Endothelial cell of umbilical vein (primary cell): ENCODE measurements around the gene PDK4. TPM values are rescaled to one million over a fixed set of nuclear protein-coding genes. Genes with fewer than 3 reads are reported as not detected.
A peak's percentile ranks its signal among the peaks of the same experiment; 100 is the strongest.

Source experiments
- BruUV-seq: library from RNA; stranded (reverse); fragments of 400-500 nt; replicated peaks from 2 replicates; lab custom pipeline; 2021; lab: Mats Ljungman, UMichigan
- CTCF ChIA-PET: fragments of 300-600, 350-600 bp; sonication (Branson Sonifier 250); formaldehyde crosslinking; loops from one replicate; lab custom pipeline; 2021; ENCODE audit warnings: antibody characterized with exemption, inconsistent platforms; lab: Charles Lee
- POLR2A ChIA-PET: fragments of 300-600, 350-600 bp; sonication (Branson Sonifier 250); formaldehyde crosslinking; loops from one replicate; lab custom pipeline; 2021; ENCODE audit warnings: antibody characterized with exemption, inconsistent platforms; lab: Charles Lee
- DNase-seq: peaks from one replicate; pipeline ENCODE4 v3.0.0-alpha.2; 2011; ENCODE audit warnings: low read depth, low spot score
- FAIRE-seq: peaks from 2 replicates; lab custom pipeline; 2011; peaks lifted over from hg19 to GRCh38; lab: Jason Lieb, UNC
- H2AFZ ChIP-seq: 2 replicates; pipeline ENCODE4 v1.6.0; 2012; ENCODE audit warnings: low read depth, low read length, control low read depth, inconsistent platforms
- H3K27ac ChIP-seq: 2 replicates; pipeline ENCODE4 v1.5.1; 2011; ENCODE audit warnings: low read depth, mild to moderate bottlenecking, control low read depth, low read length, moderate library complexity; ENCODE audit not compliant: insufficient read depth
- H3K27me3 ChIP-seq, 2 experiments: 2 replicates each; pipeline versions ENCODE4 v1.6.0 to v1.6.1; 2011; ENCODE audit warnings: low read length in 2 of 2, mixed read lengths in 1 of 2; ENCODE audit not compliant: control insufficient read depth in 2 of 2, insufficient read depth in 2 of 2
- H3K36me3 ChIP-seq, 2 experiments: 2 replicates in 1 of 2; 3 replicates in 1 of 2; pipeline ENCODE4 v1.5.1; 2011; ENCODE audit warnings: low read length in 2 of 2, mild to moderate bottlenecking in 1 of 2, moderate library complexity in 1 of 2; ENCODE audit not compliant: control insufficient read depth in 2 of 2, insufficient read depth in 2 of 2; ENCODE audit errors: extremely low read depth in 1 of 2
- H3K4me1 ChIP-seq: 3 replicates; pipeline ENCODE4 v1.5.1; 2011; ENCODE audit warnings: mild to moderate bottlenecking, low read length; ENCODE audit not compliant: control insufficient read depth, insufficient read depth; ENCODE audit errors: extremely low read depth
- H3K4me2 ChIP-seq: 2 replicates; pipeline ENCODE4 v1.6.1; 2011; ENCODE audit warnings: low read length, control low read depth, mixed read lengths; ENCODE audit not compliant: insufficient read depth
- H3K4me3 ChIP-seq, 3 experiments: fragments of 200-600 bp in 1 of 3; sonication (generic), shearing (Covaris generic) in 1 of 3; replicated peaks in 1 of 3; 2 replicates each; pipeline ENCODE4 v1.5.1; 2011 to 2016; ENCODE audit warnings: control low read depth in 3 of 3, low read length in 3 of 3, mild to moderate bottlenecking in 2 of 3, inconsistent platforms in 1 of 3, low read depth in 1 of 3, moderate library complexity in 1 of 3; ENCODE audit not compliant: insufficient read depth in 1 of 3
- H3K79me2 ChIP-seq: 2 replicates; pipeline ENCODE4 v1.6.0; 2012; ENCODE audit warnings: low read length, inconsistent platforms; ENCODE audit not compliant: control insufficient read depth, insufficient read depth
- H3K9ac ChIP-seq: replicated peaks from 2 replicates; pipeline ENCODE3; 2011; ENCODE audit warnings: low read length, control low read depth; ENCODE audit not compliant: insufficient read depth; ENCODE audit errors: extremely low read depth
- H3K9me1 ChIP-seq: replicated peaks from 3 replicates; pipeline ENCODE4 v1.6.0; 2011; ENCODE audit warnings: mild to moderate bottlenecking, low read length; ENCODE audit not compliant: control insufficient read depth, insufficient read depth; ENCODE audit errors: extremely low read depth
- H3K9me3 ChIP-seq: replicated peaks from 2 replicates; pipeline ENCODE4 v1.5.1; 2012; ENCODE audit warnings: low read length, inconsistent platforms; ENCODE audit not compliant: control insufficient read depth, insufficient read depth
- H4K20me1 ChIP-seq: replicated peaks from 2 replicates; pipeline ENCODE3; 2011; ENCODE audit warnings: mild to moderate bottlenecking, low read length; ENCODE audit not compliant: control insufficient read depth, insufficient read depth; ENCODE audit errors: extremely low read depth
- EZH2 ChIP-seq: IDR thresholded peaks from 2 replicates; pipeline ENCODE4 v1.6.1; 2012; ENCODE audit warnings: borderline replicate concordance, low read depth, mild to moderate bottlenecking, moderate library complexity, low read length, inconsistent platforms; ENCODE audit not compliant: severe bottlenecking
- FOS ChIP-seq: IDR thresholded peaks from 2 replicates; pipeline ENCODE4 v1.6.1; 2011; ENCODE audit warnings: mild to moderate bottlenecking, low read length, moderate library complexity, borderline replicate concordance; ENCODE audit not compliant: insufficient read depth
- GATA2 ChIP-seq: IDR thresholded peaks from 2 replicates; pipeline ENCODE4 v1.7.0; 2011; ENCODE audit warnings: low read depth, mild to moderate bottlenecking, moderate library complexity, mixed read lengths, low read length; ENCODE audit not compliant: insufficient read length, insufficient read depth
- JUN ChIP-seq: IDR thresholded peaks from 2 replicates; pipeline ENCODE4 v1.6.1; 2011; ENCODE audit warnings: borderline replicate concordance, low read depth; ENCODE audit not compliant: insufficient read length, insufficient read depth
- MYC ChIP-seq: IDR thresholded peaks from one replicate; pipeline ENCODE4 v1.6.1; 2011; ENCODE audit warnings: mild to moderate bottlenecking, low read depth, low read length
- POLR2A ChIP-seq: IDR thresholded peaks from 2 replicates; pipeline ENCODE4 v1.6.1; 2012; ENCODE audit warnings: low read depth, mild to moderate bottlenecking, control low read depth, low read length
- POLR2AphosphoS5 ChIP-seq: IDR thresholded peaks from 2 replicates; pipeline ENCODE4 v1.6.1; 2012; ENCODE audit warnings: low read depth, mild to moderate bottlenecking, control low read depth, low read length, moderate library complexity; ENCODE audit not compliant: insufficient read depth
- dilution Hi-C: fragments of 300-500 bp; cut with MboI; formaldehyde crosslinking; loops from one replicate; pipeline ENCODE4 v1.15.0; 2019; ENCODE audit warnings: low sequenced_read_pairs; ENCODE audit not compliant: extremely low pct_ligation_motif_present
- intact Hi-C: fragments of 100-400 bp; cut with micrococcal nuclease; formaldehyde crosslinking; loops from one replicate; pipeline ENCODE4 v1.10.0; 2022
- polyA plus RNA-seq, 4 experiments: library from polyadenylated mRNA; depleted of rRNA in 3 of 4; stranded (reverse) in 3 of 4; unstranded in 1 of 4; fragments of >200 nt; gene quantifications; 2 replicates each; pipeline versions ENCODE4 v1.2.1 to v1.2.3, GENCODE V29; 2011 to 2012; ENCODE audit warnings: missing spikeins in 1 of 4
- total RNA-seq: library from RNA; stranded (reverse); gene quantifications from 2 replicates; pipeline ENCODE4 v1.2.3, GENCODE V29; 2021
- TF ChIP-seq, protein P1 (sequence below), 2 donors: IDR thresholded peaks; 1 replicate in 1 of 2; 2 replicates in 1 of 2; pipeline ENCODE4 v1.5.1; 2011; ENCODE audit warnings: low read length in 2 of 2, mild to moderate bottlenecking in 2 of 2, moderate library complexity in 2 of 2, control low read depth in 1 of 2, inconsistent platforms in 1 of 2, low read depth in 1 of 2; ENCODE audit not compliant: insufficient read depth in 1 of 2; ENCODE audit errors: extremely low read depth in 1 of 2
- TF ChIP-seq, protein P2 (sequence below): IDR thresholded peaks from 2 replicates; pipeline ENCODE4 v1.6.1; 2011; ENCODE audit not compliant: insufficient read depth, insufficient read length

The PDK4 gene
- total and polyA plus RNA-seq, 2 donors (not counting 3 experiments of a cell fraction or from before 2014, with no cell fraction given), result 0.75 to 2.5 TPM

DNA sequence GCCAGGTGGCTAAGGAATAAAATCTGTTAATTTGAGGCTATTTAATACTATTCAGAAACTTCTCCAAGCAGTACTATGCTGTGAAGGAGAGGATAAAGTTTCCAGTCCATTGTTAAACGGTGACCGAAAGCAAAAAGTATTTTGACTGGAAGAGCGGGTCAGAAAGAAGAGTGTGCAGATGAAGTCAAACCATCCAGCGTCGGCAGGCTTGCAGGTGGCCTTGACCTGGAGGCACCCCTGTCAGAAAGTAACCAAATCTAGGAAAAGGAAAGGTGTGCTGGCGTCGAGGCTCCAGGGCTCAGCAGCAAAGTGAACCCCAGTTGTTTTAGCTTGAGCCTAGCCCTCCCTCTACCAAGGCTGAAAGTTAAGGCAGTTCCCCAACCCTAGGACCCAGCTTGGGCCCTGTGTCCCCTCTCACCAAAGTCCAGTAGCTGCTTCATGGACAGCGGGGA is 544 bp downstream of the PDK4 start:
- intact Hi-C loops, result loop anchor here (1.0 to 5.0 kb wide), 3 partner anchors 13 to 282 kb away; no protein-coding TSS in a partner anchor
- Histone ChIP-seq H4K20me1 (no peaks in the 10 kb centered on the region), H3K9me1 (no peaks in the 10 kb centered on the region), H3K4me2 (peak overlapping the region; percentile 66), H3K4me3 (peak overlapping the region in 2 of 3 experiments; percentile 36 to 49), H3K9me3 (no peaks in the 10 kb centered on the region), H3K9ac (no peak overlapping the region), H3K27me3 (peaks cover 3% of the 10 kb centered on the region in 2 experiments), H2AFZ (peak overlapping the region; percentile 75), H3K36me3 (no peaks in the 10 kb centered on the region), H3K79me2 (no peaks in the 10 kb centered on the region), H3K4me1 (peaks cover 3% of the 10 kb centered on the region), H3K27ac (no peak overlapping the region)
- no TSS peak for BruUV-seq
- peak; percentile 4 for FAIRE-seq
- TF ChIP-seq MYC (no peak), POLR2AphosphoS5 (no peak), JUN (no peak), EZH2 (no peak), FOS (no peak), GATA2 (no peak), POLR2A (no peak)
- TF ChIP-seq, protein P1, sequence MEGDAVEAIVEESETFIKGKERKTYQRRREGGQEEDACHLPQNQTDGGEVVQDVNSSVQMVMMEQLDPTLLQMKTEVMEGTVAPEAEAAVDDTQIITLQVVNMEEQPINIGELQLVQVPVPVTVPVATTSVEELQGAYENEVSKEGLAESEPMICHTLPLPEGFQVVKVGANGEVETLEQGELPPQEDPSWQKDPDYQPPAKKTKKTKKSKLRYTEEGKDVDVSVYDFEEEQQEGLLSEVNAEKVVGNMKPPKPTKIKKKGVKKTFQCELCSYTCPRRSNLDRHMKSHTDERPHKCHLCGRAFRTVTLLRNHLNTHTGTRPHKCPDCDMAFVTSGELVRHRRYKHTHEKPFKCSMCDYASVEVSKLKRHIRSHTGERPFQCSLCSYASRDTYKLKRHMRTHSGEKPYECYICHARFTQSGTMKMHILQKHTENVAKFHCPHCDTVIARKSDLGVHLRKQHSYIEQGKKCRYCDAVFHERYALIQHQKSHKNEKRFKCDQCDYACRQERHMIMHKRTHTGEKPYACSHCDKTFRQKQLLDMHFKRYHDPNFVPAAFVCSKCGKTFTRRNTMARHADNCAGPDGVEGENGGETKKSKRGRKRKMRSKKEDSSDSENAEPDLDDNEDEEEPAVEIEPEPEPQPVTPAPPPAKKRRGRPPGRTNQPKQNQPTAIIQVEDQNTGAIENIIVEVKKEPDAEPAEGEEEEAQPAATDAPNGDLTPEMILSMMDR (IDR thresholded peaks at IDR 0.05; ENCODE audit: extremely low read depth in 1 of 2, insufficient read depth in 1 of 2, low read depth in 1 of 2, low read length in 2 of 2), result no peak
- TF ChIP-seq, protein P2, sequence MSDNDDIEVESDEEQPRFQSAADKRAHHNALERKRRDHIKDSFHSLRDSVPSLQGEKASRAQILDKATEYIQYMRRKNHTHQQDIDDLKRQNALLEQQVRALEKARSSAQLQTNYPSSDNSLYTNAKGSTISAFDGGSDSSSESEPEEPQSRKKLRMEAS, result no peak
- CTCF ChIA-PET, result interaction anchor here (0.9 kb wide), 1 partner anchor 90 kb away, joined by 4 read pairs; no protein-coding TSS in a partner anchor
- dilution Hi-C loops, result no loop called here
- DNase-seq, result no peak
- POLR2A ChIA-PET, result no interaction called here
